HG02852 (cell line): ENCODE results near the gene RAI1.

Source experiments
- ATAC-seq: cut with Tn5 transposase; IDR thresholded peaks from one replicate; pipeline ENCODE4 v1.9.1; 2021; ENCODE audit warnings: mild to moderate bottlenecking, moderate library complexity; ENCODE audit not compliant: unreplicated experiment

Gene RAI1

DNA sequence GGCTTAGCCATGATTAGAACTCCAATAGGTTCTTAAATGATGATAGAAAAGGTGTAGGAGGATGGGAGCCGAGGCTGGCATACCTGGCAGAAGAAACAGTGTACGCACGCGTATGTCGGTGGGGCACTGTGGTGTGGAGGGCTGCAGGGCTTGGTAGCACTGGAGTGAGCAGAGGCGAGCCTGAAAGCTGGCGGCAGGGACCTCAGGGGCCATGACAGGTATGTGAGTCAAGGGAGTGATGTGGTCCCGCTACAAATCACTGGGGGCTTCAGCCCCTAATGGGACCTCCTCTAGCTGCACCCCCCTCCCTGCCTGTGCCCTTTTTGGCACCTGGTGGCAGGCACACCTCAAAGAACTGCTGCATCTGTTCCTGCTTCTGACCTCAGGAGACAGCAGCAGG is 67.3 kb downstream of the RAI1 start:
- no peak for ATAC-seq

DNA sequence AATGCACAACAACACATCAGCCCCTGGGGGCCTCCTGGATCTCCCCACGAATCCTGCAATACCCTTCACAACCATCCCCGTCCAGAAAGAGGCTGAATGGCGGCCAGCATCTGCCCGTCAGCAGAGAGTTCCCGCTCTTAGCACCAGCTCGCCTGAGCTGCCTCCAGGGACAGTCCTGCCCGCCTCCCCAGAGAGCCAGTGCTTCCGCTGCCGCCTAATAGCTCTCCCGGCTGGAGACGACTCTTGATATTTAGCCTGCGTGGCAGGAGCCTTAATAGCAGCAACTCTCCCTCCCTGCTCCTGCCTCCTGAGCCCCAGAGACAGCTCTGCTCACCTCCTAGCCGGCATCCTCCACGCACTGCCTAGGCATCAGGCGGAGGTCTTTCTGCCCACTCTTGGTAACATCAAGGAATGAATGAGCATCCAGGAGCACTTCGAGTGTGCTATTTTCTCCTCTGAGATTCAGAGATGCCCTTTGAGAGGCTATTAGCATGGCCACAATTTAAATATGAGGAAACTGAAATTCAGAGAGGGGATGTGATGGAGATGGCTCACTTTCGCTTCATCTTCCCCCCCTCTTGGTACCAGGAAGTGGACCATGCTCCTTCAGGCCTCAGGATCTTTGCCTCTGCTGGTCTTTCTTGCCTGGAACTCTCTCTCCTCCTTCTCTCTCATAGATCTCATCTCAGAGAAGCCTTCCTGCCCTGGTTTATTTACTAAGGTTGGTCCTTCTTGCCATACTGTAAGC is 67.9 kb downstream of the RAI1 start:
- no peak for ATAC-seq

DNA sequence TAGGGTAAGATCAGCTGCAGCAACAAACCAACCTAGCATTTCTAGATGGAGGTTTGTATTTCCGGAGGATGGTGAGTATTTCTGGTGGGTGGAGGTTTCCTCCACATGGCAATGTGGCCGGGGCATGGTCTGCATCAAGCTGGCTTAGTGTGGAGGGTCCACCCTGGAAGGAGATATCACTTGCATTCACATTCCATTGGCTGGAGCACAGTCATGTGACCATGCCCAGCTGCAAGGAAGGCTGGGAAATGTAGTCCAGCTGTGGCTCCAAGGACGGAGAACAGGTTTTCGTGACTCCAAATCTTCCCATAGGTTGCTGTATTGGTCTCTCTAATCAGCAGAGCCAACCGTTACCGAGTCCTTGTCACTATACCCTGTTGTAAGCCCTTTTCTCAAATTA is 68.7 kb downstream of the RAI1 start:
- no peak for ATAC-seq

- ATAC-seq, result no peak
These were observed 69.6 kb downstream of the RAI1 start for GRCh38 chr17:17750881-17751280.

GRCh38 chr17:17751489-17752088 is 70.3 kb downstream of the RAI1 start:
- ATAC-seq, result no peak

DNA sequence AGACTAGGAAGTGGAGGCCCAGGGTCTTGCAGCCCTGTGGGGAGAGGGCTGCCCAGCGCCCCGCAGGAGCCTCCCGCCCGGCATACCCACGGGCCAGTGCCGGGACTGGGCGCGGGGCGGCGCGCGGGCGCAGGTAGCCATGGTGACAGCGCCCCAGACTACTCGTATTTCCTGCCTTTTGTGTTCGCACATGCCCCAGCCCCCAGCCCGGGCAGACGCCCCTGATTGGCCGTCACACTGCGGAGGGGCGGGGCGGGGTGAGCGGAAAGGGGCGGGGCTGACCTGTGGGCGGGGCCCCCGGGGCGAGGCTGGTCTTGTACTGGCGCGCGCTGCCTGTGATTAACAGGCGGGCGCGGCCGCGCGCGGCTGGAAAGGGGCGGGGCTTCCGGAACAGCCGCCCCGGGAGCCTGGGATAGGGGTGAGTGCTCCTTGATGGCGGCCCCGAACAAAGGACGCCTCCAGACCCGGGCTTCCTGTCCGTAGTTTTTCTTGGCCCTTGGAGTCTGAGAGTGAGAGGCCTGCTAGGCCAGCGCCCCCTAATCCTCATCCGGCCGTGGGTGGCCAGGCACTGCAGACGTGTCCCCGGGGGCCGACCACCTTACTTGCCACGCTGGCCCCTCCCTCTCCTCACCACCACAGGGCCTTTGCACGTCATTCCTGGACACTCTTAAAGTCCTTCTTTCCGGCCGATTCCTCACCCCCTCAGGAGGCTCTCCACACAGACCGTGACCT is 71.0 kb downstream of the RAI1 start:
- ATAC-seq, result peak; percentile 78

DNA sequence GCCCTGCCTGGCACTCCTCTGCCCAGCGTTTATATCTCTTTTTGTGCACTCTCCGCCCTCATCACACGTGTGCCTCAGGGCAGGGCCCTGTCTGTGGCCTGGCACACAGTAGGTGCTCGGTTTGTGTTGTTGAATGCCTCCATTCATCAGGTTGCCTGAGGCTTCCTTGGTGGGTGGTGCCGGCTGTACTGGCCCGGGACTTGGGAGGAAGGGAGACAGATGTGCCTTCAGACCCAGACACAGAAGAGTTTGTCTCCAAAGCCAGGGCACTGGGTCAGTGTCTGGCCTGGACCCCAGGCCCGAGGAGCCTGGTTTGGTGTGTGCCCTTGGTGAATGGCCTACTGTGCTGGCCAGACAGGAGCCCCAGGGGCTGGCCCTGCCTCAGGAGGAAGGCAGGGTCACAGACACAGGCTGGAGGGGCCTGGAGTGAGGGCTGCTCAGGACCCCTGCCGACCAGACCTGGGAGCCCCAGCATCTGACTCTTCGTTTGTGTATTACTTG is 71.6 kb downstream of the RAI1 start:
- ATAC-seq, result no peak

DNA sequence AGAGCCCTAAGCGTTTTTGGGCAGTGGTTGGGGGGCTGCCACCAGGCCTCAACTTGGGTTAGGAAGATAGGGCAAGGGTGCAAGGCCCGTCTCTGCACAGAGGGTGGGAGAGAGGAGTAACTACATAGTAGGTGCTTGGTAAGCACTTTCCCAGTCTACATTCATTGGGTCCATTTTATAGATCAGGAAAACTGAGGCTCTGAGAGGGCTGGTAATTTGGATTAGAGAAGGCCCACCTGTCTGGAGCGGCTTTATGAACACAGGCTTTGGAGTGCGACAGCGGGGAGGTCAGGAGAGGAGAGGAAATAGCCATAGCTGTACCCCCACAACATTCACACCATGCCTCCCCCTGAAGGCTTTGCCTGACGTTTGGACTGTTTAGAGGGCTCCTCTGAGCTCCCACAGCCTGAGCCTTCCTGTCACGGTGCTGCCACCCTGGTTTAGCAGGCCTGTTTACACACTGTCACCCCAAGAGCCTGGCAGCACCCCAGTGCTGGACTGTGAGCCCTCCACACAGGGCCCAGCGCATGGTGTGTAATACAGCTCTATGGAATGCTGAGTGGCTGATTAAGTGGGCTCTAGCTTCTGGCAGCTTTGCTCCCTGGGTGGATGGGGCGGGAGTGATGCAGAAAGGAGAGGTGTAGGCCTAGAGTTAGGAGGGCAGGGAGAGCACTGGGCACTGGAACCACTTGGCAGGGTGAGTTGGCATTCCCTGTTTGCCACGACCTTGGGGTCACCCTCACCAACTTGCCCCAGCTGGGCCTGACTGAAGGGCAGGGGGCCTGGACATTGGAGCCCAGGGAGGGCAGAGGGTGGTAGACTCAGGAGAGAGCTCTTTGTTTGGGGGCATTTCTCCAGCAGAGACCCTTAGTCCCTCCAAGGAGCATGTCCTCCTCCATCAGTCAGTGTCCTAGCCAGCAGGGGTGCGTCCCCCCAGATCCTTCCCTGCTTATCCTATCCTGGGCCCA is 73.7 kb downstream of the RAI1 start:
- no peak for ATAC-seq

GRCh38 chr17:17755715-17756114 is 74.5 kb downstream of the RAI1 start:
- no peak for ATAC-seq

DNA sequence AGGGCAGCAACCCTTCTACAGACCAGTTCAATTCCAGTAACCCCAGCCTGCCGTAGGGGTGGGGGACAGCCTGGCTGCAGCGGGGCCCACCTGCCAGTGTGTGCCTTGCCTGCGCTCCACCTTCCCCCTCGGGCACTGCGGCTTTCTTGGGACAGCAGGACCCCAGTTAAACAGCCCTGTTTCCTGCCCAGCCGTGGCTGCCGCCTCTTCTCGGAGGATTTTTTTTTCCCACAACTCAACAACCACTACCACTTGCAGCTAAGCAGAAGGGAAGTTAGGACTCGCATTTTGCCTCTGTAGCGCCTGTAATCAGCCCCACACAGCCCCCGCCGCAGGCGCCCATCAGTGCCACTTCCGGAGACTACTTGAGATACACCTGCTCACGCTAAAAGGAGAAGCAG is 76.1 kb downstream of the RAI1 start:
- ATAC-seq, result no peak

DNA sequence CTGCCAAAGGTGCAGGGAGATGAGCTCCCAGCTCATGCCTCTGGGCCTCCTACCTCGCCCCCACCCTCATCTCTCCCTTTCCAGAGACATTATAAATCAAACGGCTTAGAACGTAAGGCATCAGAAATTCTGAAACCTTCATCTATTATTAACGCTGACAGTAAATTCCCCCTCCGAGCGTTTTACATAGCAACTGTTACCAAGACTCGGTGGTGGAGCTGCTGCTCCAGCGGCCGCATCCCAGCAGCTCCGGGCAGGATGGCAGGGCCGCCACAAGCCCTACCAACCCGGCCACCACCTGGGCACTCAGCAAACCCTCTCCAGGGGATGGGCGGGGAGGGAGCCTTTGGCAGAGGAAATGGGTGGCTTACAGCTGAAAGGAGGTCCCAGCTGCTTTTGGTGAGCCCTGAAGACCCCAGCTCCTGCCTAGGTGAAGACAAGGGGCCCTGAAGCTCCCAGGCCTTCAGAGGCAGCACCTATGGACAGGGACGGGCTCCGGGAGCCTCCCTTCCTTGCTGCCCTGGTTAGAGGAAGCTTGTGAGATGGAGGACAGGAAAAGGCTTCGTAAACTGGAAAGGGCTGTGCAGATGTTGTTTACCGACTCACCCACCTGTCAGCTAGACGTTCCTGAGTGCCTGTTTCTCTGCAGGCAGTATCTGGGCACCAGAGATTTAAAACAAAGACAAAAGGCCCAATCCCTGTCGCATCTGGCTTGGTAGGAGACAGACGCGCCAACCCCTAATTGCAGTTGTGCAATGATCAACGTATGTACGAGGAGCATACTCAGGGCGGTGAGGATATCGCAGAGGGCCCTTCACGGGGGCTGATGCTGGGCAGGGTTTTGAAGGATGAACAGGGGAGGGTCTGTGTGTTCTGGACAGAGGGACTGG is 76.9 kb downstream of the RAI1 start:
- no peak for ATAC-seq

DNA sequence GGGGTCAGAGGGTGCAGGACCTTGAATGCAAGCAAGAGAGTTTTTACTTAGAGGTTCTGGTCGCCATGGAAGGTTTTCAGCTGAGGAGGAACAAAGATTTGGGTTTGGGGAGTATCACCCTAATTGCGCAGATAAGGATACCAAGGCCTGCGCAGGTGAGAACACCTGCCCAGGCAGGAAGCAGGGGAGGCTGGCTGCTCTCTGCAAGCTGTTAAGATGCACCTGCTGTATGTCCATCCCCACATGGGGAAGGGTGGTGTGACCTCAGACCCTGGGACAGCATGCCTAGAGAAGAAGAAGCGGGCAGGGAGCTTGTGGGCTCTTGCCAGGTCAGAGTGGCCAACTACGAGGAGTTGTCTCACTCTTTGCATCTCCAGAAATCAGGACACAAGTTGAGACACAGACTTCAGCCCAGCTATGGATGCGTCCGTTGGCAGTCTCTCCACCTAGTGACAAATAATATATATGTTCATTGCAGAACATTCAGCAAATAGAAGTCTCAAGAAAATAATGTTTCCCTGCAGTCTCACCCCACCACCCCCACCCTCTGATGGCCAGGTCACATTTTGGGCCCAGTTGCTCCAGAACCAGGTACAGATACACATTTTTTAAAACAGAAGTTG is 77.8 kb downstream of the RAI1 start:
- no peak for ATAC-seq

DNA sequence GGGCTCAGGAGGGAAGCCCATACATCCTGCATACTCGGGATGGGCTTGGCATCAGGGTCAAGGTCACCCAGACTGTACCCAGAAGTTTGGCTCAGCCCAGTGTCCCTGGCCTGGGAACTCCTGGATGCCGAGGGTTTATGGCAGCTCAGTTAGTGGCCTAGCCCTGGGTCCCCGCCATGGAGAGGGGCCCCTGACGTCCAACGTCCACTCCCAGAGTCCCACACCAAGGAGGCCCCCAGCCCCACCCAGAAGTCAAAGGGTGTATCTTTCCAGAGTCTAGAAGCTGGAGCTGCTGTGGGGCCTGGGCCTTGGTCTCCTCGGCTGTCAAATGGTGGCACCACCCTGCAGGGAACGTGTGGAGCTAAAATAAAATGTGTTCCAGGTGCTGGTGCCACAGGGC is 79.1 kb downstream of the RAI1 start:
- ATAC-seq, result no peak

DNA sequence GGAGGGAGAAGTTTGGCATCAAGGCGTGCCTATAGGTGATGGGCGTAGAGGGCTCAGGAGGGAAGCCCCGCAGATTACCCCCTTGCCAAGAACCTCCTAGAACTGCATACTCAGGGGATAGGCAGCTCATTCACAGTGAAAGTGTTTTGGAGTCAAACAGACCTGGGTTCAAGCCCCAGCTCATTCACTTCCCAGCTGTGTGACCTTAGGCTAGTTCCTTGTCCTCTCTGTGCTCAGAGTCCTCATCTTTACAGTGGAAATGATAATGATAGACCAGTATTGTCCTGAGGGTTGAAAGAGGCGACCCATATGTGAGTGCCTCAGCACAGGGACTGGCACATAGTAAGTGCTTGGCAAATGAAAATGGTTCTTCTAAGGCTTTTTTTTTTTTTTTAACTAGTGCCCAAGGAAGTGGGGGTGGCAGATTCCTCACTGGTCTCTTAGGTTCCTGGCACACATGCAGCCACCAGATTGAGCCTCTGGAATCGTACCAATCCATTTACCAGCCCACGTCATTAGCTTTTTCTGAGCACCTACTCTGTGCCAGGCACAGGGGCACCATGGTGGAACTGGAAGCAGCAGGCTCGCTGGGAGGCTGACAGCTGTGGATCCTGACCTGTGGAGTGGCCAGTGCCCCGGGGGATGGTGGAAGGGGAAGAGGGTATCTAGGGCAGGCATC is 79.8 kb downstream of the RAI1 start:
- ATAC-seq, result no peak

- no peak for ATAC-seq
These were observed 80.9 kb downstream of the RAI1 start for GRCh38 chr17:17761894-17762743.

DNA sequence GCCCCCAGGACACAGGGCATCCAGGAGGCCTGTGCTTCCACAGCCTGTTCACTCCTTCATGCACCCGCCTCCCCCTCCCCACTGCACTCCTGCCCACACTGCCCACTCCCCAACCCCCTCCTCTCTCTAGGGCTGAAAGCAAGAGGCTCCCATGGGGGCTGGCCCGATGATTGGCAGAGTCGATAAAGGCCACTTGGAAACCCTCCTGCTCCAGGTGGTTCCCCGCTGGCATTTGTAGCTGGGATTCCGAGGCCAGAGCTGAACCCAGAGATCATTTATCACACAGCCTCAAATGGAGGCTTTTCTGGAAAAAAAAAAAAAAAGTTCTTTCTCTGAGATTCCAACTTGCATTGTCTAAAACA is 81.5 kb downstream of the RAI1 start:
- no peak for ATAC-seq

GRCh38 chr17:17763136-17763535 is 81.9 kb downstream of the RAI1 start:
- ATAC-seq, result no peak

DNA sequence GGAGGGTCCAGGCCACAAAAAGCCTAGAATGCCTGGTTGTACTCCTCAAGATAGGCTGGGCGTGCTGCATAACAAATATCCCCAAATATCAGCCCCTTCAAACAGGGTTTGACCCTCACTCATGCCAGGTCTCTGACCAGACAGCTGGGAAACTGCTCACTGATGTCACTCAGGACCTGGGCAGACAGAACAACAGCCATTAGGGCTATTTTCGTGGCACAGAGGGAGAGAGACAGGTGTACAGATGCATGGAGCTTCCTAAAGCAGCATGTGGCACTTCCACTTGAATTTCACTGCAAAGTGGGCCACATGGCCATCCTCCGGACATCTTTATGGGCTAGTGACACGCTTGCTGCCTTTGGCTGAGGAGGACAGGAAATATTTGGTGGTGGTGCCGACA is 82.5 kb downstream of the RAI1 start:
- no peak for ATAC-seq
